ENCODE data around the gene RAC3. TPM values are rescaled to one million over a fixed set of nuclear protein-coding genes. Genes with fewer than 3 reads are reported as not detected.
A peak's percentile ranks its signal among the peaks of the same experiment; 100 is the strongest.

The RAC3 gene
- total and polyA plus RNA-seq, 2 of the 8 experiments (the other 6 are each of a cell fraction or from before 2014, with no cell fraction given): 177 to 299 TPM

GRCh38 chr17:82017612-82018151 lies 13.8 kb upstream of the RAC3 start:
- Histone ChIP-seq H2AFZ (ENCODE audit: low read length) (no peak overlapping the region), H3K4ac (replicated peaks; ENCODE audit: insufficient read length, low read depth, low read length) (no peak overlapping the region), H3K79me2 (ENCODE audit: control insufficient read depth in 1 of 2, insufficient read depth in 2 of 2, low read length in 2 of 2) (peaks cover 0 to 12% of the 10 kb centered on the region in 2 experiments; a peak in 1 of 4 replicates), H3K23me2 (ENCODE audit: low read depth, low read length) (peaks cover 6% of the 10 kb centered on the region; the same call in 1 of the 2 replicates), H3K9me3 (ENCODE audit: insufficient read depth in 2 of 2, low read depth in 1 of 2, low read length in 1 of 2) (no peaks in the 10 kb centered on the region), H2BK12ac (ENCODE audit: low read depth, low read length) (no peak overlapping the region), H3K4me2 (ENCODE audit: insufficient read depth in 1 of 2, low read depth in 2 of 2, low read length in 2 of 2) (no peak overlapping the region), H3K36me3 (ENCODE audit: control insufficient read depth in 2 of 4, insufficient read depth in 4 of 4, low read length in 3 of 4) (no peaks in the 10 kb centered on the region), H4K5ac (ENCODE audit: insufficient read length, low read depth, low read length) (no peak overlapping the region), H3K27ac (ENCODE audit: low read depth, low read length) (no peak overlapping the region), H2BK5ac (ENCODE audit: low read depth, low read length) (no peak overlapping the region), H3K9ac (replicated peaks in 1 of 4; ENCODE audit: extremely low read depth in 1 of 4, low read depth in 3 of 4, low read length in 3 of 4) (no peak overlapping the region), H3K27me3 (replicated peaks in 1 of 4; ENCODE audit: control insufficient read depth in 3 of 4, extremely low read depth in 1 of 4, insufficient read depth in 3 of 4, low read length in 3 of 4) (no peaks in the 10 kb centered on the region), H4K91ac (replicated peaks; ENCODE audit: insufficient read length, low read length) (no peak overlapping the region), H2BK20ac (ENCODE audit: low read length) (no peak overlapping the region), H3K56ac (replicated peaks; ENCODE audit: insufficient read length, low read depth, low read length) (no peak overlapping the region), H4K8ac (ENCODE audit: extremely low read depth, insufficient read depth, low read length) (peak overlapping the region; percentile 71), H2BK120ac (replicated peaks; ENCODE audit: low read depth, low read length) (no peak overlapping the region), H3K79me1 (ENCODE audit: low read depth, low read length) (peaks cover 4% of the 10 kb centered on the region; the same call in 1 of the 2 replicates), H3K14ac (ENCODE audit: insufficient read length) (no peak overlapping the region), H4K20me1 (replicated peaks in 1 of 2; ENCODE audit: control insufficient read depth in 1 of 2, insufficient read depth in 2 of 2, low read length in 2 of 2) (peaks cover 9 to 18% of the 10 kb centered on the region in 2 experiments), H3K18ac (ENCODE audit: extremely low read depth, low read length) (no peak overlapping the region; the same call in 1 of the 2 replicates), H2AK5ac (ENCODE audit: low read depth, low read length) (no peak overlapping the region), H2BK15ac (ENCODE audit: low read length) (no peak overlapping the region), H3K23ac (ENCODE audit: insufficient read length) (no peak overlapping the region), H3K4me1 (replicated peaks in 1 of 4; ENCODE audit: control insufficient read depth in 3 of 4, insufficient read depth in 4 of 4, low read length in 3 of 4) (peaks cover 0 to 10% (median 6%) of the 10 kb centered on the region in 4 experiments; a peak in 5 of 7 replicates), H3K4me3 (ENCODE audit: extremely low read depth in 1 of 4, insufficient read depth in 2 of 4, low read depth in 3 of 4, low read length in 4 of 4) (no peak overlapping the region)
- ChIA-PET CTCF (ENCODE audit: partially characterized antibody) (interaction anchor here (0.6 to 4.7 kb wide), 10 partner anchors 10 to 186 kb away, joined by 3 to 29 read pairs (median 4); partner anchors contain the start of genes NOTUM and RAC3), POLR2A (ENCODE audit: partially characterized antibody) (interaction anchor here (1.0 to 2.8 kb wide), 9 partner anchors 9 to 83 kb away, joined by 3 to 9 read pairs (median 5); no protein-coding TSS in a partner anchor)
- DNase-seq (ENCODE audit: low read depth in 1 of 2, low spot score in 2 of 2) (no peak), FAIRE-seq (no peak)
- 83% methylated on average over 10 of the region's 13 CpGs; no CpG with 5 or more reads in 1 of the 2 experiments for WGBS, 2 experiments (ENCODE audit: extremely low coverage in 1 of 2, insufficient coverage in 1 of 2, insufficient read length in 1 of 2, insufficient replicate concordance in 2 of 2, low coverage in 1 of 2, low lambda C conversion rate in 2 of 2, missing lambda C conversion rate in 1 of 2)
- TF ChIP-seq ZNF274 (IDR thresholded peaks at IDR 0.05; ENCODE audit: borderline replicate concordance, extremely low read depth, low read length) (no peak), POU5F1 (IDR thresholded peaks at IDR 0.05; ENCODE audit: low read depth, low read length) (no peak), CHD2 (IDR thresholded peaks at IDR 0.05; ENCODE audit: low read length) (no peak), CTCF (IDR thresholded peaks at IDR 0.05; ENCODE audit: control extremely low read depth in 1 of 3, insufficient read depth in 1 of 3, low read depth in 1 of 3, low read length in 3 of 3) (no peak), CEBPB (IDR thresholded peaks at IDR 0.05; ENCODE audit: low read depth, low read length) (no peak), FOSL1 (IDR thresholded peaks at IDR 0.05; ENCODE audit: insufficient read depth, low read depth, low read length) (no peak), BRCA1 (IDR thresholded peaks at IDR 0.05; ENCODE audit: low read depth, low read length) (no peak), CREB1 (IDR thresholded peaks at IDR 0.05) (no peak), POLR2A (IDR thresholded peaks at IDR 0.05; ENCODE audit: control extremely low read depth in 1 of 2, low read depth in 2 of 2, low read length in 2 of 2) (no peak)
- TF ChIP-seq, protein P1, sequence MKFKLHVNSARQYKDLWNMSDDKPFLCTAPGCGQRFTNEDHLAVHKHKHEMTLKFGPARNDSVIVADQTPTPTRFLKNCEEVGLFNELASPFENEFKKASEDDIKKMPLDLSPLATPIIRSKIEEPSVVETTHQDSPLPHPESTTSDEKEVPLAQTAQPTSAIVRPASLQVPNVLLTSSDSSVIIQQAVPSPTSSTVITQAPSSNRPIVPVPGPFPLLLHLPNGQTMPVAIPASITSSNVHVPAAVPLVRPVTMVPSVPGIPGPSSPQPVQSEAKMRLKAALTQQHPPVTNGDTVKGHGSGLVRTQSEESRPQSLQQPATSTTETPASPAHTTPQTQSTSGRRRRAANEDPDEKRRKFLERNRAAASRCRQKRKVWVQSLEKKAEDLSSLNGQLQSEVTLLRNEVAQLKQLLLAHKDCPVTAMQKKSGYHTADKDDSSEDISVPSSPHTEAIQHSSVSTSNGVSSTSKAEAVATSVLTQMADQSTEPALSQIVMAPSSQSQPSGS (IDR thresholded peaks at IDR 0.05; ENCODE audit: low read length): no peak

All from H1 (cell line).